WERI-Rb-1 (cell line): ENCODE data around the gene PBX4.

Experiments used
- DNase-seq: peaks from one replicate; pipeline ENCODE4 v3.0.0-alpha.2; 2020
- H3K27ac ChIP-seq: fragments of 250-450 bp; sonication (Bioruptor Pico); 2 replicates; pipeline ENCODE4 v1.5.1; 2020; ENCODE audit warnings: mild to moderate bottlenecking, moderate library complexity
- H3K27me3 ChIP-seq: fragments of 250-450 bp; sonication (Bioruptor Pico); 2 replicates; pipeline ENCODE4 v1.5.1; 2021; ENCODE audit warnings: mild to moderate bottlenecking, low read depth, moderate library complexity; ENCODE audit not compliant: insufficient read depth, severe bottlenecking
- H3K36me3 ChIP-seq: fragments of 250-450 bp; sonication (Bioruptor Pico); 2 replicates; pipeline ENCODE4 v1.5.1; 2020; ENCODE audit warnings: mild to moderate bottlenecking, moderate library complexity
- H3K4me3 ChIP-seq: 2 replicates; pipeline ENCODE4 v1.5.1; 2011; ENCODE audit warnings: low read depth, mild to moderate bottlenecking, control low read depth, low read length
- H3K9me3 ChIP-seq: fragments of 250-450 bp; sonication (Bioruptor Pico); 2 replicates; pipeline ENCODE4 v1.5.1; 2021; ENCODE audit warnings: mild to moderate bottlenecking, moderate library complexity; ENCODE audit not compliant: severe bottlenecking
- TF ChIP-seq, protein P1 (sequence below): IDR thresholded peaks from 2 replicates; pipeline ENCODE4 v1.5.1; 2011; ENCODE audit warnings: low read depth, mild to moderate bottlenecking, control low read depth, inconsistent platforms, low read length

Gene PBX4

DNA sequence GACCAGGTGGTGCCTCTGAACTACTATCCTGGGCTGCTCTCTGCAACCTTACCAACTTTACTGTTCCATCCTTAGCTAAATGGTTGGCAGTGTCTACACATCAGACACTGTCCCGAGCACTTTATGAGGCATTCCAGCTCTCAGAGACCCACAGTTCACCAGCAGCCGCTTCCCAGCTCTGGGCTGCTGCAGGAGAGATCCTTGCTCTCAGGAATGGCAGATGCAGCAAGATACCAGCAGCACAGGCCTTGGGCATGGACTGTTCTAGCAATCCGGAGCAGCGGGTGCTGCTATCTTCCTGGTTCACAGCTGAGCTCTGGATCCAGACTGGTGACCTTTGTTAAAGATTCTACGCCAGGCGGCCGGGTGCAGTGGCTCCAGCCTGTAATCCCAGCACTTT is 12.9 kb upstream of the PBX4 start:
- no peaks in the 10 kb centered on the region for H3K27me3 ChIP-seq
- peaks cover 6% of the 10 kb centered on the region for H3K36me3 ChIP-seq
- no peak overlapping the region for H3K27ac ChIP-seq
- no peaks in the 10 kb centered on the region for H3K9me3 ChIP-seq
- TF ChIP-seq, protein P1, sequence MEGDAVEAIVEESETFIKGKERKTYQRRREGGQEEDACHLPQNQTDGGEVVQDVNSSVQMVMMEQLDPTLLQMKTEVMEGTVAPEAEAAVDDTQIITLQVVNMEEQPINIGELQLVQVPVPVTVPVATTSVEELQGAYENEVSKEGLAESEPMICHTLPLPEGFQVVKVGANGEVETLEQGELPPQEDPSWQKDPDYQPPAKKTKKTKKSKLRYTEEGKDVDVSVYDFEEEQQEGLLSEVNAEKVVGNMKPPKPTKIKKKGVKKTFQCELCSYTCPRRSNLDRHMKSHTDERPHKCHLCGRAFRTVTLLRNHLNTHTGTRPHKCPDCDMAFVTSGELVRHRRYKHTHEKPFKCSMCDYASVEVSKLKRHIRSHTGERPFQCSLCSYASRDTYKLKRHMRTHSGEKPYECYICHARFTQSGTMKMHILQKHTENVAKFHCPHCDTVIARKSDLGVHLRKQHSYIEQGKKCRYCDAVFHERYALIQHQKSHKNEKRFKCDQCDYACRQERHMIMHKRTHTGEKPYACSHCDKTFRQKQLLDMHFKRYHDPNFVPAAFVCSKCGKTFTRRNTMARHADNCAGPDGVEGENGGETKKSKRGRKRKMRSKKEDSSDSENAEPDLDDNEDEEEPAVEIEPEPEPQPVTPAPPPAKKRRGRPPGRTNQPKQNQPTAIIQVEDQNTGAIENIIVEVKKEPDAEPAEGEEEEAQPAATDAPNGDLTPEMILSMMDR: no peak
- DNase-seq: no peak
- H3K4me3 ChIP-seq: no peak overlapping the region

DNA sequence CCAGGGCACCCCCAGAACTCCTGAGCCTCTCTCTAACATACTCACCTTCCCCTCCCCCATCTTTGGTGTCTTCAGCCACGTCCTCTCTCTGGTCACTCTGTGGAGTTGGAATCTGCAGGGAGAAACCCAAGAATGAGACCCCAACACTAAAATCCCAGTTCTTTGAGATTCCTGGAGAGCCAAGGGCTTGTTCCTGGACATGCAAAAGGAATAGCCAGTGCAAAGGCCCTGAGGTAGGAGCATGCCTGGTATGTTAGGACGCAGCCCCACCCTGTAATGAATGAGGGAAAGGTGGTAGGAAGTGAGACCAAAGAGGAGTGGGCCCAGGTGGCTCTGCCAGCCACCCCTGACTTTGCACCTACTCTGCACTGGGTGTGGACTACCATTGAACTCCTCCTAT is 11.9 kb upstream of the PBX4 start:
- no peak for DNase-seq
- Histone ChIP-seq H3K27me3 (no peaks in the 10 kb centered on the region), H3K9me3 (no peaks in the 10 kb centered on the region), H3K27ac (no peak overlapping the region), H3K36me3 (peaks cover 6% of the 10 kb centered on the region), H3K4me3 (no peak overlapping the region)
- TF ChIP-seq, protein P1: no peak

DNA sequence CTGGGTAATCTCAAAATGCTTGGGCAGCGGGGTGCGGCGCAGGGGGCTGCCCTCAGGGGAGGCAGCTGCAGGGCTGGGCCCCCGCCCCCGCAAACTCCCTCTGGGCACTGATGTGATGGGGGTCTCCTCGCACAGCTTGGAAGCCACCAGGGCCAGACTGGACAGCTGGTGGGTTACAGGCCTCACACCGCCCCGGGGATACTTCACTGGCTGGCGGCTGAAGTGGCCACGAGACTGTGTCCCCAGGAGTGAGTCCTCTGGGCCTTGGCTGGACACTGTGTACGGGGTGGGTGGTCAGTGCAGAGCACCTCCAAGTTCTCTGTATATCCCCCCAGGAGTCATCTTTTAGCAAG is 11.6 kb upstream of the PBX4 start:
- DNase-seq: no peak
- no peak overlapping the region for H3K27ac ChIP-seq
- no peaks in the 10 kb centered on the region for H3K27me3 ChIP-seq
- no peaks in the 10 kb centered on the region for H3K9me3 ChIP-seq
- TF ChIP-seq, protein P1: no peak
- no peak overlapping the region for H3K4me3 ChIP-seq
- H3K36me3 ChIP-seq: peaks cover 6% of the 10 kb centered on the region

DNA sequence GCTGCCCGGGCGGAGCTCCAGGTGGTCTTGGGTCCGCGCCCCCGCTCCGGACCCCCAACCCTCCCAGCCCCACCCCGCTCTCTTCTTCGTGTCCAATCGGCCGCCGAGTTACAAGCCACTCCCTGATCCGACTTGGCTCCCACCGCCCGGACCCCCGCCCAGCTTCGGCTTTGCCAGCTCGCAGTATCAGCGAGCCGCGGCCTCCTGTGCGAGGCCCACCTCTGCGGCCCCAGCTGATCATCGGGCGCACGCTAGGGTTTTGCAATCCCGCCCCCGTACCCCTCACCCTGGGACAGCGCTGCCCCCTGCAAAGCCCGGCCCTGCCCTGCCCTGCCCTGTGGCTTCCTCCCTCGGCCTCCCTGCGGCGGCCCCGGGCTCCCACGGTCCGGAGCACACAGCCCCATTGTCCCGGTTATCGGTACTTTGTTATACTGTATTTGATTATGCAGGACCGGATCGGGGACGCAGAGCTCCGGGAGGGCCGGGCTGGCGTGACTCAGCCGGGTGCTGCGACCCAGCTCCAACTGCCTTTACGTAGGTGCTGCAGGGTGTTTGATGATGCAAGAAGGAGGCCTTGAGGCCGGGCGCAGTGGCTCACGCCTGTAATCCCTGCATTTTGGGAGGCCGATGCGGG is 10.1 kb upstream of the PBX4 start:
- DNase-seq: no peak
- Histone ChIP-seq H3K4me3 (no peak overlapping the region), H3K36me3 (no peaks in the 10 kb centered on the region), H3K27me3 (no peaks in the 10 kb centered on the region), H3K27ac (no peak overlapping the region), H3K9me3 (no peaks in the 10 kb centered on the region)
- TF ChIP-seq, protein P1: no peak

DNA sequence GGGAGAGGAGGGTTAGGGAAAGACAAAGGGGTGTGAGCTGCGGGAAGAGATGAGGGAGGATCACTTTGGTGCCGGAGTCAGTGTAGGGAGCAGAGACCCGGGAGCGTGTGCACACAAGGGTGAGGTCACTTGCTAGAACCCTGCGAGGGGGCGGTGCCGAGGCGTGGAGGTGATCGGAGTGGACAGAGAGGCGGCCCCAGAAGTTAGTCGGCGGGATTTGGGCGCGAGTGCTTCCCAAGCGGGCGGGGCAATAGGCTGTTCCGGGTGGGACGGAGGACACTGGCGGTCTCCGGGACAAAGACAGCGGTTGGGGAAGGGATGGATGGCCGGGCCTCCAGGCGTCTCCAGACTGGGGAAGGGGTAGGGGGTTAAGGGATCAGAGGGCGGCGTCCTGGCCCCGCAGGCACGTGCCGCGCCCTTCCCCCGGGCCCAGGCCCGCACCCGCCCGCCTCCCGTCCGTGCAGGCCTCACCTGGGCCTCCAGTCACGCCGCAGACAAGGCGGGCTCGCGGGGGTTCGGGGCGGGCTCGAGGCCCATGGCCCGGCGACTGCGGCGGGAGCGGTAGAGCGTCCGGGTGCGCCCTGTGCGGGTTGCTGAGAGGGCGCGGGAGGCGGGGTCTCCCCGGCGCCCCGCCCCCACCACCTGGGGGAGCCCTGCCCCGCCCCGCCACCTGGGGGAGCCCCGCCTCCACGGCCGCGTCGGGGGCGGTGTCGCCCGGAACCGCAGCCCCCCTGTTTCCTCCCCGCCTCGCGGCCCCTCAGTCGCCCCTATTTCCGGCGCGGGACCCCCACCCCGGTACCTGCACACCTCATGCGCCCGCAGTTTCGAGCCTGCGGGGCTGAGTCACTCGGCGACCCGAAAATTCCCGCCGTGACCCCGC is 9.4 kb upstream of the PBX4 start, which contains the start of gene LPAR2:
TSS of gene LPAR2 (minus strand) at position 600 of the 880 bp plus-strand sequence. CDS start 945 bp downstream, outside the sequence.
- TF ChIP-seq, protein P1: no peak
- DNase-seq: no peak
- H3K27ac ChIP-seq: no peak within 1 kb of the TSS
- no peaks in the 10 kb centered on the region for H3K36me3 ChIP-seq
- no peaks in the 10 kb centered on the region for H3K9me3 ChIP-seq
- no peaks in the 10 kb centered on the region for H3K27me3 ChIP-seq
- H3K4me3 ChIP-seq: no peak within 1 kb of the TSS
